WERI-Rb-1 (cell line): ENCODE measurements around the gene TINCR.
"Not testable (repeated sequence)": the region's sequence is repeated elsewhere in the genome, so short reads cannot be mapped to it uniquely, and the experiment has no call there.

ENCODE experiments used
- DNase-seq: peaks from one replicate; pipeline ENCODE4 v3.0.0-alpha.2; 2020
- H3K27ac ChIP-seq: fragments of 250-450 bp; sonication (Bioruptor Pico); 2 replicates; pipeline ENCODE4 v1.5.1; 2020; ENCODE audit warnings: mild to moderate bottlenecking, moderate library complexity
- H3K27me3 ChIP-seq: fragments of 250-450 bp; sonication (Bioruptor Pico); 2 replicates; pipeline ENCODE4 v1.5.1; 2021; ENCODE audit warnings: mild to moderate bottlenecking, low read depth, moderate library complexity; ENCODE audit not compliant: insufficient read depth, severe bottlenecking
- H3K36me3 ChIP-seq: fragments of 250-450 bp; sonication (Bioruptor Pico); 2 replicates; pipeline ENCODE4 v1.5.1; 2020; ENCODE audit warnings: mild to moderate bottlenecking, moderate library complexity
- H3K4me3 ChIP-seq: 2 replicates; pipeline ENCODE4 v1.5.1; 2011; ENCODE audit warnings: low read depth, mild to moderate bottlenecking, control low read depth, low read length
- H3K9me3 ChIP-seq: fragments of 250-450 bp; sonication (Bioruptor Pico); 2 replicates; pipeline ENCODE4 v1.5.1; 2021; ENCODE audit warnings: mild to moderate bottlenecking, moderate library complexity; ENCODE audit not compliant: severe bottlenecking
- CTCF ChIP-seq: IDR thresholded peaks from 2 replicates; pipeline ENCODE4 v1.5.1; 2011; ENCODE audit warnings: low read depth, mild to moderate bottlenecking, control low read depth, inconsistent platforms, low read length

Gene TINCR

GRCh38 chr19:5567360-5567969, at the start of gene TINCR:
Gene TINCR (minus strand): TSS chr19:5567953.
- DNase-seq: no peak
- TF ChIP-seq CTCF: no peak
- Histone ChIP-seq H3K36me3 (no peaks in the 10 kb centered on the region), H3K27ac (no peak within 1 kb of the TSS), H3K9me3 (peaks cover 6% of the 10 kb centered on the region), H3K27me3 (no peaks in the 10 kb centered on the region), H3K4me3 (no peak within 1 kb of the TSS)

- H3K27ac ChIP-seq: no peak overlapping the region
Observed at GRCh38 chr19:5617080-5617479, 49.3 kb upstream of the TINCR start.

GRCh38 chr19:5615756-5616327, 48.1 kb upstream of the TINCR start:
- H3K36me3 ChIP-seq: peaks cover 91% of the 10 kb centered on the region
- H3K4me3 ChIP-seq: no peak overlapping the region
- TF ChIP-seq CTCF: no peak
- no peaks in the 10 kb centered on the region for H3K9me3 ChIP-seq
- no peak for DNase-seq
- H3K27me3 ChIP-seq: no peaks in the 10 kb centered on the region
- no peak overlapping the region for H3K27ac ChIP-seq

More at GRCh38 chr19:5617080-5617479, 49.3 kb upstream of the TINCR start:
- no peak for DNase-seq
- Histone ChIP-seq H3K9me3 (no peaks in the 10 kb centered on the region), H3K36me3 (peaks cover 96% of the 10 kb centered on the region), H3K4me3 (no peak overlapping the region), H3K27me3 (no peaks in the 10 kb centered on the region)
- TF ChIP-seq CTCF: no peak

GRCh38 chr19:5612891-5613865, 45.4 kb upstream of the TINCR start:
- Histone ChIP-seq H3K36me3 (peaks cover 86% of the 10 kb centered on the region), H3K27ac (no peak overlapping the region), H3K4me3 (no peak overlapping the region), H3K27me3 (no peaks in the 10 kb centered on the region), H3K9me3 (no peaks in the 10 kb centered on the region)
- TF ChIP-seq CTCF: no peak
- no peak for DNase-seq

GRCh38 chr19:5609881-5610448, 42.2 kb upstream of the TINCR start:
- no peak for TF ChIP-seq CTCF
- H3K36me3 ChIP-seq: peaks cover 85% of the 10 kb centered on the region
- no peak for DNase-seq
- H3K27ac ChIP-seq: no peak overlapping the region
- H3K27me3 ChIP-seq: no peaks in the 10 kb centered on the region
- H3K4me3 ChIP-seq: no peak overlapping the region
- H3K9me3 ChIP-seq: no peaks in the 10 kb centered on the region

GRCh38 chr19:5608766-5609165, 41.0 kb upstream of the TINCR start:
- not testable (repeated sequence) for DNase-seq, H3K27me3 ChIP-seq, H3K9me3 ChIP-seq, H3K27ac ChIP-seq, H3K4me3 ChIP-seq
- H3K36me3 ChIP-seq: peaks cover 84% of the 10 kb centered on the region
